ENCODE measurements around the gene HLA-DQA1.

GRCh38 chr6:32669240-32669639, 32.0 kb downstream of the HLA-DQA1 start:
- TF ChIP-seq FOXK2 (IDR thresholded peaks at IDR 0.05) = no peak
- TF ChIP-seq BHLHE40 (IDR thresholded peaks at IDR 0.05; ENCODE audit: borderline replicate concordance) = no peak
- no peak for TF ChIP-seq ZNF384 (IDR thresholded peaks at IDR 0.05)
- TF ChIP-seq TARDBP (IDR thresholded peaks at IDR 0.05) = no peak
- TF ChIP-seq NFRKB (IDR thresholded peaks at IDR 0.05) = no peak
- no peak for TF ChIP-seq SUZ12 (IDR thresholded peaks at IDR 0.05)
- TF ChIP-seq SP1 (IDR thresholded peaks at IDR 0.05) = no peak
- no peak for TF ChIP-seq HDGF (IDR thresholded peaks at IDR 0.05; ENCODE audit: borderline replicate concordance)
- TF ChIP-seq L3MBTL2 (conservative IDR thresholded peaks at IDR 0.05) = no peak
- TF ChIP-seq FOXM1 (IDR thresholded peaks at IDR 0.05; ENCODE audit: borderline replicate concordance) = no peak

Data from HEK293T (cell line).